SHP77 treated with DMSO at 0.1 percent for 48 hours (cell line): ENCODE results near the gene PSENEN.

Experiments
- DNase-seq: peaks from one replicate; lab custom pipeline; 2025; lab: John Stamatoyannopoulos, UW

Gene PSENEN

GRCh38 chr19:35773020-35773806 lies 27.8 kb downstream of the PSENEN start:
- DNase-seq, result no peak

DNA sequence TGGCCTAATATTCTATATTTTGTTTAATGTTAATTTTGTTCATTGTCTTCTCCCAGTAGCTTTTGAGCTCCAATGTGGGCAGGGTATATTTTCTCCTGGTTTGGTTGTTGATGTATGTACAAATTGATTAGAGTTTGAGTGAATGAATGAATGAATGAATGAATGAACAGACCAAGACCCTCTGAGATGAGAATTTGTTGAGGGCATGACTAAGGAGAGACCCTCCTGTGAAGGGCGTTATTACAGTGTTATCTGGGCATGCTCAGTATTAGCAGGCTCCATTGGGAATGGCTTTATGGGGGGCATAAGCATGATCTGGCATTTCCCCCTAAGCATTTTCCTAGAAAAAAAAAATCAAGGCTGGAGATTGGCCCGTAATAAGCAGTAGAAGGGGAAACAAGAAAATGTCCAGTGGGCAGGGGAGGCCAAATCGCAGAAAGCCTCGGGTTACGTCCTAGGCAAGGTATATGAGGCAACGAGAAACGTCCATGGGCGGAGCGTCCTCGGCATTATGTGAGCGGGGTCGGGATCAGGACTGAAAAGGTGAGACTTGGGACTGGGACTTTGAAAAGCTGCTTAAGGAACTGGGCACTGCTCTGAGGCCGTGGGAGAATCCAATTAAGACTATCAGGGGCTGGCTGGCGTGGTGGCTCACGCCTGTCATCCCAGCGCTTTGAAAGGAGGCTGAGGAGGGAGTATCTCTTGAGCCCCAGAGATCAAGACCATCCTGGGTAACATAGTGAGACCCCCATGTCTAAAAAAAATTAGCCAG lies 29.0 kb downstream of the PSENEN start:
- DNase-seq, result no peak

- no peak for DNase-seq
Measured at GRCh38 chr19:35775046-35775297, 29.5 kb downstream of the PSENEN start.

DNA sequence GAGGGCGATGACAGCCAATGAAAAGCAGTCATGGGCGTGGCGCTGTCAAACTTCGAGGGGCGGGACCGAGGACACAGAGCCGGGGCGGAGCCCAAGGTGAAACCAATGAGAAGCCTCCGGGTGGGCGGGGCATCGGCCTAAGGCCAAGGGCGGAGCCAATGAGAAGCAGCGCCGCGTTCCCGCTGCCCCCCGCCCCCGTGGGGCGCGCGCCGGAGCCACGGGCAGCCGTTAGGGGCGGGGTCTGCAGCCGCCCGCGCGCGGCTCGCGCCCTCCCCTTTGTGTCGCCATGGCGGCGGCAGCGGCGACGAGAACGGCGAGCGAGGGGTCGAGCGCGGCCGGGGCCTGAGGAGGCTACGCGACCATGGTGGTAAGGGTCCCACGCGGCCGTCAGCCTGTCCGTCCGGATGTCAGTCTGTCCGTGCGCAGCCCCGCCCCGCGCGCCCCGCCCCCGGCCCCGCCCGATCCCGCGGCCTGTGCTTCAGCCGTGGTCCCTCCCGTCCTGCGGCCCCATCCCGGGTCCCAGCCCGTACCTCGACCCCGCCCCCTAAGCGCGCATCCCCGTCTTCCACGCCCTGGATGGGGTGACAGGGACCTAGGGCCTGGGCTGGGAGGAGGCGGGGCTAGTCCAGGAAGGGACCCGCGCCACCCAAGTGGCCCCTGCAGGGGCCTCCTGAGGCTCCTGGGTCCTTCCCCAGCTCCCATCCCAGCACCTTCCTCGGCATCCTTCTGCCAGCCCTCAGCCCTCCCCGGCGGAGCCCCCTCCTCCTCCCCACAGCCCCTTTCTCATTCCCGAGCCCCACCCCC lies 30.0 kb downstream of the PSENEN start, which contains the start of gene ARHGAP33:
TSS of gene ARHGAP33 (plus strand) at position 267 of the 804 bp plus-strand sequence. CDS start at position 362, 95 bp downstream.
- DNase-seq, result peak; percentile 87

DNA sequence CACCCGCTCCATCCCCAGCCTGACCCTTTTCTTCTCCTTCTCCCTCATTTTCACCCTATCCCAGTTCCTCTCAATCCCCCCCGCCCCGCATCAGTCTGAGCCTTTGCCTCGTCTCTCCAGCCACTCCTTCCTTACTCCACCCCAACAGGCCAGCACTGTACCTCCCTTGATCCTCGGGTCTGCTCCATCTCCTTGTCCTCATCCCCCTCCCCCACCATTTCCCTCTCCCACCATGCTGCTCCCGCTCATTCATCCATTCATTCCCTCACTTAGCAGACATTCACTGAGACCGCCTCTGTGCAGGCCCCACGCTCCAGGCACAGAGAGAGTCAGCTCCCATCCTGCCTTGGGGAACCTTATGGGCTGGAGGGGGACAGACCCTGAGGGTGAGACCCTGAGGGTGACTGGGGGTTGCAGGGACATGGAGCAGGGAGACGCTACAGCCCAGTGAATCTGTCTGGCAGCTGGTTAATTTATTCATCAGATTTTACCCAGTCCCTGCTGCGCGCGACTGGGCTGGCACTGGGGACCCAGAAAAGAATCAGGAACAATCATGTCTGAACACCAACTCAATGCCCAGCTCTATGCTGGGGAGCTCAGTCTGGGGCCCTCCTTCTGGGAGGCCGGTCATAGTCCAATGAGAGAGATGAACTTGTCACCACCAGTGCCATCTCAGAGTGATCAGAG lies 30.8 kb downstream of the PSENEN start:
- no peak for DNase-seq

DNA sequence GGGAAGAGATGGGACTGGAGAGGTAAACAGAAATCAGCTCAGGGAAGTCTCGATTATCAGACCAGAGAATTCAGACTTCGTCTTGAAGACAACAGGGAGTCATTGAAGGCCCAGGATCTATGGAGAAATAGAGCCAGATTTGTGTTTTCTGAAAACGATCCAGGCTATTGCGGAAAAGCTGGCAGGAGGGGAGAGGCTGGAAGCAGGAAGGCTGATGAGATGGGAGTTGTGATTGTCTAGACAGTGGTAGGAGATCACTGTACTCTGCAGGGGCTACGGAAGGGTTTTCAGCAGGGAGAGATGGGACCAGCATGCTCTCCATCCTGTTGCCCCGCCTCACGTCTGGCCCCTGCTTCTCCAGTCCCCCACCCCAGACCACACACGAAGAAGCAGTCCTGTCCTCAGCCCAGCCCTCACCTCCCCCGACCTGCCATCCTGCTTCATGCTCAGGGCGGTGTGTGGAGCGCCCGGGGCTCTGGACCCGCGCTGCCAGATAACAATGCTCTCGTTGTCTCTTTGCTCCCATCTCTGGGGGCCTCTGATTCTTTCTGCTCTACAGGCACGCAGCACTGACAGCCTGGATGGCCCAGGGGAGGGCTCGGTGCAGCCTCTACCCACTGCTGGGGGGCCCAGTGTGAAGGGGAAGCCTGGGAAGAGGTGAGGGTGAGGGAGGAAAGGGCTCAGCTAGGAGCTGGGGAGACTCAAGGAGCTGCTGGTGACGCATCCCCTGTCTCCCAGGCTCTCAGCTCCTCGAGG lies 31.8 kb downstream of the PSENEN start:
- no peak for DNase-seq

DNA sequence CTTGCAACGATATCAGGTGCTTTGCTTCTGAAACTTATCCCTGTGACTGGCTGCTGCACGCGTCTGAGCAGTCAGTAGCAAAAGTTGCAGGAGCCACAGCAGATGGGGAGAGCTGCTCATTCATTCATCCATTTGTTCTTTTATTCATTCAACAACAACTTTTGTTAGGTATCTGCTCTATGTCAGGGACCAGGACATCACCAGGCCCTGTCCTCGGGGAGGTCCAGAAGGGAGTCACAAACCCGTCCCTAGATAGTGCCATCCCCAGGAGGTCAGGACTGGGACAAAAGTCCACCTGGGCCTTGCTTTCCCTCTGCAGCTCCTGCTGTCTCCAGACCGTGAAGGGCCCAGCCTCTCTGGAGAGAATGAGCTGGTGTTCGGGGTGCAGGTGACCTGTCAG lies 32.5 kb downstream of the PSENEN start:
- no peak for DNase-seq

GRCh38 chr19:35779033-35779432 lies 33.6 kb downstream of the PSENEN start:
- DNase-seq, result no peak

DNA sequence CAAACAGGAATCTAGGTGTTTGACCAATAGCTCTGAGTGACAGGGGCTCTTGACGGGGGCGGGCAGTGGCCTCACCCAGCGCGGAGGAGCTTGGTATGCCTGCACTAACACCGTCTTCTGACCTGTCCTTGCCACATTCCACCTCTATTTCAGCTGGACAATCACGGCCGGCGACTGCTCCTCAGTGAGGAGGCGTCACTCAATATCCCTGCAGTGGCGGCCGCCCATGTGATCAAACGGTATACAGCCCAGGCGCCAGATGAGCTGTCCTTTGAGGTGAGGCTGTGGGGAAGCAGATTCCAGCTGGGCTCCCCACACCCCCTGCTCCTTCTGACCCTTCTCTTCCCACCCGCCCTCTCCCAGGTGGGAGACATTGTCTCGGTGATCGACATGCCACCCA lies 34.6 kb downstream of the PSENEN start:
- DNase-seq, result no peak

DNA sequence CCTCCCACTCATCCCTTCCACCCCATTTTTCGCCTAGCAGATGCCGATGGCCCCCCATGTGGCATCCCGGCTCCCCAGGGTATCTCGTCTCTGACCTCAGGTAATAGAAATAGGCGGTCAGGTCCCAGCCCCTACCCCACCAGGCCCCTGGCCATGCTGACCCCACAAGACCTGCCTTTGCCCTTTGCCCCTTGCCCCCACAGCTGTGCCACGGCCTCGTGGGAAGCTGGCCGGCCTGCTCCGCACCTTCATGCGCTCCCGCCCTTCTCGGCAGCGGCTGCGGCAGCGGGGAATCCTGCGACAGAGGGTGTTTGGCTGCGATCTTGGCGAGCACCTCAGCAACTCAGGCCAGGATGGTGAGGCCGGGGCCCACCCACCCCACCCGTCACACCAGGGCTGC lies 35.3 kb downstream of the PSENEN start:
- no peak for DNase-seq

GRCh38 chr19:35781650-35782049 lies 36.2 kb downstream of the PSENEN start:
- no peak for DNase-seq

- no peak for DNase-seq
Measured at GRCh38 chr19:35782589-35782988, 37.1 kb downstream of the PSENEN start.

DNA sequence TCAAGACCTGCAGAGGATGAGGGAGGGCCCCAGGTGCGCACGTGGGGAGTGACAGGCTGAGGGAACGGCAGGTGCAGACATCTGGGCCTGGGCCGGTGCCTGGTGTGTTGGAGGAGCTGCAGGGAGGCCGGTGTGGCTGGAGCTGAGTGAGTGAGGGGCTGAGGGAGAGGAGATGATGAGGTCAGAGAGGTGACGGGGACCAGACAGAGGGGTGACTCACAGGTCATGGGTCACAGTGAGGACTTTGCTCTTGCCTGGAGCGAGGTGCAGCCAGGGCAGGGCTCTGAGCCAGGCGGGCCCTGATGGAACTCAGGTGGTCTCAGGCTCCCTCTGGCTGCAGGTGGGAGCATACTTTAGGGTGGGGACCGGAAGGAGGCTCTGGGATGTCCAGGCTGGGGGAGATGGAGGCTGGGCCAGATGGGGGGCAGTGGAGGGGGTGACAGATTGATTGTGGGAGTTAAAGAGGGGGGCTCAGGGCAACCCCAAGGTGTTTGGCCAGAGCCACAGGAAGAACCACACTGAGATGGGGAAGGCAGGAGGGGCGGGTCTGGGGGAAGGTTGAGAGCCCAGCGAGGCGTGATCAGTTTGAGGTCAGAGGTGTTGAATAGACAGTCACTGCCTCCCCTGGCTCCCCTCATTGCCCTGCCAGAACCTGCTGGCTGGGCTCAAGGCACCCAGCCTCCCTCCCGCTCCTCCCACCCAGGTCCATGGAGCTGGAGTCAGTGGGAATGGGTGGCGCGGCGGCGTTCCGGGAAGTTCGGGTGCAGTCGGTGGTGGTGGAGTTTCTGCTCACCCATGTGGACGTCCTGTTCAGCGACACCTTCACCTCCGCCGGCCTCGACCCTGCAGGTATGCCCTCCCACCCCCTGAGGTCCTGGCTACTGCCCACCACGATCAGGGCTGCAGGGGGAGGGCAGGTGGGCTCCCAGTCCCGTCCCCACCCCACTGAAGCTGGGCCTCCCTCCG lies 38.3 kb downstream of the PSENEN start:
- no peak for DNase-seq

- no peak for DNase-seq
Measured at GRCh38 chr19:35784503-35785338, 39.3 kb downstream of the PSENEN start.

DNA sequence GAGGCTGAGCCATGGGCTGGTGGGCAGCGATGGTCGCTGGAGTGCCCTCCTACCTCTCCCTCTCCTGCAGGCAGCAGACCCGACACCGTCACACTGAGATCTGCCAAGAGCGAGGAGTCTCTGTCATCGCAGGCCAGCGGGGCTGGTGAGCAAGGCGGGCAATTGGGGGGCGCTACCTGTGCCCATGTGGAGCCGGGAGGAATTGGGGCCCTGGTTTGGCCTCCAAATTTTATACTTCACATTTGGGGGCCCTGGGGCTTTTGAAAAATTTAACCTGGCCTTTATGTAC lies 39.8 kb downstream of the PSENEN start:
- DNase-seq, result no peak

- no peak for DNase-seq
Measured at GRCh38 chr19:35786299-35787160, 41.1 kb downstream of the PSENEN start.

DNA sequence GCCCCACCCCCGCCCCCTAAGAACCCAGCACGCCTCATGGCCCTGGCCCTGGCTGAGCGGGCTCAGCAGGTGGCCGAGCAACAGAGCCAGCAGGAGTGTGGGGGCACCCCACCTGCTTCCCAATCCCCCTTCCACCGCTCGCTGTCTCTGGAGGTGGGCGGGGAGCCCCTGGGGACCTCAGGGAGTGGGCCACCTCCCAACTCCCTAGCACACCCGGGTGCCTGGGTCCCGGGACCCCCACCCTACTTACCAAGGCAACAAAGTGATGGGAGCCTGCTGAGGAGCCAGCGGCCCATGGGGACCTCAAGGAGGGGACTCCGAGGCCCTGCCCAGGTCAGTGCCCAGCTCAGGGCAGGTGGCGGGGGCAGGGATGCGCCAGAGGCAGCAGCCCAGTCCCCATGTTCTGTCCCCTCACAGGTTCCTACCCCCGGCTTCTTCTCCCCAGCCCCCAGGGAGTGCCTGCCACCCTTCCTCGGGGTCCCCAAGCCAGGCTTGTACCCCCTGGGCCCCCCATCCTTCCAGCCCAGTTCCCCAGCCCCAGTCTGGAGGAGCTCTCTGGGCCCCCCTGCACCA lies 41.9 kb downstream of the PSENEN start:
- no peak for DNase-seq
